ENCODE data around the gene MVP.

- TF ChIP-seq, protein P1, sequence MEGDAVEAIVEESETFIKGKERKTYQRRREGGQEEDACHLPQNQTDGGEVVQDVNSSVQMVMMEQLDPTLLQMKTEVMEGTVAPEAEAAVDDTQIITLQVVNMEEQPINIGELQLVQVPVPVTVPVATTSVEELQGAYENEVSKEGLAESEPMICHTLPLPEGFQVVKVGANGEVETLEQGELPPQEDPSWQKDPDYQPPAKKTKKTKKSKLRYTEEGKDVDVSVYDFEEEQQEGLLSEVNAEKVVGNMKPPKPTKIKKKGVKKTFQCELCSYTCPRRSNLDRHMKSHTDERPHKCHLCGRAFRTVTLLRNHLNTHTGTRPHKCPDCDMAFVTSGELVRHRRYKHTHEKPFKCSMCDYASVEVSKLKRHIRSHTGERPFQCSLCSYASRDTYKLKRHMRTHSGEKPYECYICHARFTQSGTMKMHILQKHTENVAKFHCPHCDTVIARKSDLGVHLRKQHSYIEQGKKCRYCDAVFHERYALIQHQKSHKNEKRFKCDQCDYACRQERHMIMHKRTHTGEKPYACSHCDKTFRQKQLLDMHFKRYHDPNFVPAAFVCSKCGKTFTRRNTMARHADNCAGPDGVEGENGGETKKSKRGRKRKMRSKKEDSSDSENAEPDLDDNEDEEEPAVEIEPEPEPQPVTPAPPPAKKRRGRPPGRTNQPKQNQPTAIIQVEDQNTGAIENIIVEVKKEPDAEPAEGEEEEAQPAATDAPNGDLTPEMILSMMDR (IDR thresholded peaks at IDR 0.05 in 4 of 5, conservative IDR thresholded peaks at IDR 0.05 in 1 of 5) = no peak
- TF ChIP-seq POLR2A (IDR thresholded peaks at IDR 0.05) = no peak
Measured at GRCh38 chr16:29816694-29817441, 3.4 kb upstream of the MVP start.
